K562 (cell line): ENCODE measurements around the gene SP4. TPM values are rescaled to one million over a fixed set of nuclear protein-coding genes. Genes with fewer than 3 reads are reported as not detected.

ENCODE experiments used
- BCL6 ChIP-seq: fragments of 250-450 bp; sonication (Bioruptor Pico); IDR thresholded peaks from 2 replicates; pipeline ENCODE4 v1.4.0; 2020
- CCAR2 ChIP-seq: fragments of 200-400 bp; formaldehyde crosslinking; IDR thresholded peaks from 2 replicates; pipeline ENCODE4 v1.6.1; 2017; ENCODE audit warnings: mild to moderate bottlenecking, low read depth, low read length
- CREBBP ChIP-seq: IDR thresholded peaks from one replicate; pipeline ENCODE4 v1.6.1; 2012; ENCODE audit warnings: low read depth, mild to moderate bottlenecking, control low read depth, inconsistent platforms, low read length
- LCOR ChIP-seq: sonication (generic); formaldehyde crosslinking; IDR thresholded peaks from 2 replicates; pipeline ENCODE4 v1.8.0; 2022; ENCODE audit warnings: mild to moderate bottlenecking, missing genetic modification reagents
- MCM2 ChIP-seq: fragments of 450-650 bp; IDR thresholded peaks from 2 replicates; pipeline ENCODE4 v1.6.1; 2017; ENCODE audit warnings: low read depth, mild to moderate bottlenecking
- SMARCC2 ChIP-seq: fragments of 450-650 bp; IDR thresholded peaks from 2 replicates; pipeline ENCODE4 v1.6.1; 2017; ENCODE audit warnings: antibody characterized with exemption, moderate library complexity, mild to moderate bottlenecking, low read depth
- SMC3 ChIP-seq: conservative IDR thresholded peaks from 2 replicates; pipeline ENCODE4 v1.6.1; 2011; ENCODE audit warnings: low read depth, low read length, improper control_type of control experiment; ENCODE audit not compliant: insufficient read depth
- SNIP1 ChIP-seq: fragments of 450-650 bp; IDR thresholded peaks from 2 replicates; pipeline ENCODE4 v1.7.1; 2017; ENCODE audit warnings: low read depth, mild to moderate bottlenecking
- SRF ChIP-seq, 2 experiments: fragments of 250-450, 450-650 bp in 1 of 2; sonication (Bioruptor Pico) in 1 of 2; sonication (generic) in 1 of 2; formaldehyde crosslinking; IDR thresholded peaks; 2 replicates each; pipeline versions ENCODE4 v1.5.0 to v1.5.1; 2020 to 2022; ENCODE audit warnings: mild to moderate bottlenecking in 1 of 2, missing genetic modification reagents in 1 of 2
- ZNF408 ChIP-seq: fragments of 250-450 bp; sonication (Bioruptor Pico); IDR thresholded peaks from 2 replicates; pipeline ENCODE4 v1.4.0; 2020; ENCODE audit warnings: low read depth, mild to moderate bottlenecking, moderate library complexity
- ZNF57 ChIP-seq: fragments of 450-650 bp; formaldehyde crosslinking; IDR thresholded peaks from 2 replicates; pipeline ENCODE4 v1.4.0; 2020; ENCODE audit warnings: mild to moderate bottlenecking, moderate library complexity
- polyA plus RNA-seq, 8 experiments: library from polyadenylated mRNA; depleted of rRNA in 4 of 8; stranded (reverse) in 5 of 8; unstranded in 3 of 8; fragments of >200 nt; fragmentation: Nextera tagmentation in 2 of 8; fragmentation: Illumina TruSeq in 1 of 8; extraction: Ambion mirVana in 2 of 8; extraction: Trizol in 1 of 8; gene quantifications; 2 replicates each; pipeline versions ENCODE4 v1.2.1 to v1.2.3, GENCODE V29; 2011 to 2014; ENCODE audit warnings: inconsistent platforms in 1 of 8, missing spikeins in 1 of 8
- total RNA-seq, 7 experiments: library from RNA; depleted of rRNA in 6 of 7; stranded (reverse); fragments of >200 nt in 6 of 7; fragmentation: Illumina TruSeq in 2 of 7; extraction: Trizol in 2 of 7; gene quantifications; 2 replicates each; pipeline versions ENCODE4 v1.2.1 to v1.2.3, GENCODE V29; 2011 to 2021; ENCODE audit warnings: low replicate concordance in 1 of 7
- TF ChIP-seq, protein P1 (sequence below): fragments of 250-450 bp; sonication (Bioruptor Pico); IDR thresholded peaks from 2 replicates; pipeline ENCODE4 v1.4.0; 2020
- TF ChIP-seq, protein P2 (sequence below): conservative IDR thresholded peaks from 2 replicates; pipeline ENCODE4 v1.6.1; 2011; ENCODE audit warnings: low read depth, mild to moderate bottlenecking, low read length; ENCODE audit not compliant: control insufficient read depth
- TF ChIP-seq, protein P3 (sequence below): fragments of 450-650 bp; conservative IDR thresholded peaks from 2 replicates; pipeline ENCODE4 v1.6.1; 2016; ENCODE audit warnings: missing genetic modification characterization, low read depth, mild to moderate bottlenecking, missing compliant biosample characterization, moderate library complexity
- TF ChIP-seq, protein P4 (sequence below): fragments of 450-650 bp; formaldehyde crosslinking; IDR thresholded peaks from 2 replicates; pipeline ENCODE4 v1.4.0; 2022; ENCODE audit warnings: missing genetic modification characterization
- TF ChIP-seq, protein P5 (sequence below): sonication (generic); formaldehyde crosslinking; IDR thresholded peaks from 2 replicates; pipeline ENCODE4 v1.8.0; 2022; ENCODE audit warnings: mild to moderate bottlenecking, missing genetic modification reagents

Gene SP4
- total and polyA plus RNA-seq, 9 of the 15 experiments (the other 6 are each of a cell fraction or from before 2014, with no cell fraction given) = 2.4 to 9.4 (median 4.5) TPM

DNA sequence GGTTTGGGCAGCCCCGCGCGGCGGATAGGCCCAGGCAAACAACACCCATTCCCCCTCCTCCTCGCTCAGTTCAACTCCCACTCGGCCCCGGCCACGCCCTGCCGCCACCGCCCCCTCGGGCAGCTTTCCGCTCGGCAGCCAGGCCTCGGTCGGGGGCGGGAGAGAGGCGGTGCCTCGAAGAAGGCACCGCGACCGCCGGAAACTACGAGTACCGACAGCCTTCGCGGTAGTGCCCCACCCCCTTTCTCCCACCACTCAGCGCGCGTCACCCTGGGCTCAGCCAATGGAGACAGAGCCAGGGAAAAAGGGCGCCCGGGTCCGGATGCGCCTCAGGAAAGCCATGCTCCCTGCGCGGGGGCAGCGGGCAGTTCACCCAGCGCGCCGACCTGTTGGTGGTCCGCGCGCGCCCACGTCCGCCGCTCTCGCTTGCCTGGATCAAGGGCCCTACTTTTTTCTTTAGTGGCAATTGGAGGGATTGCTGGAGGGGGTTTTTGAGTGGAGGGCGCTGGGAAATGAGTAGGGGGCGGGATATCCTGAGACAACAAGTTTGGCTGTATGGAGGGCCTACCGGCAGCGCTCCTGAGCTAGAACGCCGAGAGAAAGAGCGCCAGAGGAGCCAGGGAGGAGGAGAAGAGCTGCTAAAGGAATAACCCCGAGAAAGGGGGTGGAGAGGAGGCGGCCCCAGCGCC is 557 bp upstream of the SP4 start (continued):
- TF ChIP-seq, protein P1, sequence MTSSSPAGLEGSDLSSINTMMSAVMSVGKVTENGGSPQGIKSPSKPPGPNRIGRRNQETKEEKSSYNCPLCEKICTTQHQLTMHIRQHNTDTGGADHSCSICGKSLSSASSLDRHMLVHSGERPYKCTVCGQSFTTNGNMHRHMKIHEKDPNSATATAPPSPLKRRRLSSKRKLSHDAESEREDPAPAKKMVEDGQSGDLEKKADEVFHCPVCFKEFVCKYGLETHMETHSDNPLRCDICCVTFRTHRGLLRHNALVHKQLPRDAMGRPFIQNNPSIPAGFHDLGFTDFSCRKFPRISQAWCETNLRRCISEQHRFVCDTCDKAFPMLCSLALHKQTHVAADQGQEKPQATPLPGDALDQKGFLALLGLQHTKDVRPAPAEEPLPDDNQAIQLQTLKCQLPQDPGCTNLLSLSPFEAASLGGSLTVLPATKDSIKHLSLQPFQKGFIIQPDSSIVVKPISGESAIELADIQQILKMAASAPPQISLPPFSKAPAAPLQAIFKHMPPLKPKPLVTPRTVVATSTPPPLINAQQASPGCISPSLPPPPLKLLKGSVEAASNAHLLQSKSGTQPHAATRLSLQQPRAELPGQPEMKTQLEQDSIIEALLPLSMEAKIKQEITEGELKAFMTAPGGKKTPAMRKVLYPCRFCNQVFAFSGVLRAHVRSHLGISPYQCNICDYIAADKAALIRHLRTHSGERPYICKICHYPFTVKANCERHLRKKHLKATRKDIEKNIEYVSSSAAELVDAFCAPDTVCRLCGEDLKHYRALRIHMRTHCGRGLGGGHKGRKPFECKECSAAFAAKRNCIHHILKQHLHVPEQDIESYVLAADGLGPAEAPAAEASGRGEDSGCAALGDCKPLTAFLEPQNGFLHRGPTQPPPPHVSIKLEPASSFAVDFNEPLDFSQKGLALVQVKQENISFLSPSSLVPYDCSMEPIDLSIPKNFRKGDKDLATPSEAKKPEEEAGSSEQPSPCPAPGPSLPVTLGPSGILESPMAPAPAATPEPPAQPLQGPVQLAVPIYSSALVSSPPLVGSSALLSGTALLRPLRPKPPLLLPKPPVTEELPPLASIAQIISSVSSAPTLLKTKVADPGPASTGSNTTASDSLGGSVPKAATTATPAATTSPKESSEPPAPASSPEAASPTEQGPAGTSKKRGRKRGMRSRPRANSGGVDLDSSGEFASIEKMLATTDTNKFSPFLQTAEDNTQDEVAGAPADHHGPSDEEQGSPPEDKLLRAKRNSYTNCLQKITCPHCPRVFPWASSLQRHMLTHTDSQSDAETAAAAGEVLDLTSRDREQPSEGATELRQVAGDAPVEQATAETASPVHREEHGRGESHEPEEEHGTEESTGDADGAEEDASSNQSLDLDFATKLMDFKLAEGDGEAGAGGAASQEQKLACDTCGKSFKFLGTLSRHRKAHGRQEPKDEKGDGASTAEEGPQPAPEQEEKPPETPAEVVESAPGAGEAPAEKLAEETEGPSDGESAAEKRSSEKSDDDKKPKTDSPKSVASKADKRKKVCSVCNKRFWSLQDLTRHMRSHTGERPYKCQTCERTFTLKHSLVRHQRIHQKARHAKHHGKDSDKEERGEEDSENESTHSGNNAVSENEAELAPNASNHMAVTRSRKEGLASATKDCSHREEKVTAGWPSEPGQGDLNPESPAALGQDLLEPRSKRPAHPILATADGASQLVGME = no peak
- TF ChIP-seq CCAR2 (no peak), ZNF408 (CRISPR knock-in tag) (no peak), SRF (CRISPR knock-in tag; IDR thresholded peaks at IDR 0.05) (peak in 1 of 2 experiments; percentile 46; a peak in 1 of 4 replicates), CREBBP (no peak), MCM2 (no peak), LCOR (peak; percentile 61), SNIP1 (no peak), SMARCC2 (no peak), BCL6 (CRISPR knock-in tag) (no peak), SMC3 (no peak), ZNF57 (CRISPR knock-in tag) (no peak)
- TF ChIP-seq, protein P2, sequence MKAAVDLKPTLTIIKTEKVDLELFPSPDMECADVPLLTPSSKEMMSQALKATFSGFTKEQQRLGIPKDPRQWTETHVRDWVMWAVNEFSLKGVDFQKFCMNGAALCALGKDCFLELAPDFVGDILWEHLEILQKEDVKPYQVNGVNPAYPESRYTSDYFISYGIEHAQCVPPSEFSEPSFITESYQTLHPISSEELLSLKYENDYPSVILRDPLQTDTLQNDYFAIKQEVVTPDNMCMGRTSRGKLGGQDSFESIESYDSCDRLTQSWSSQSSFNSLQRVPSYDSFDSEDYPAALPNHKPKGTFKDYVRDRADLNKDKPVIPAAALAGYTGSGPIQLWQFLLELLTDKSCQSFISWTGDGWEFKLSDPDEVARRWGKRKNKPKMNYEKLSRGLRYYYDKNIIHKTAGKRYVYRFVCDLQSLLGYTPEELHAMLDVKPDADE = peak; percentile 65
- TF ChIP-seq, protein P3, sequence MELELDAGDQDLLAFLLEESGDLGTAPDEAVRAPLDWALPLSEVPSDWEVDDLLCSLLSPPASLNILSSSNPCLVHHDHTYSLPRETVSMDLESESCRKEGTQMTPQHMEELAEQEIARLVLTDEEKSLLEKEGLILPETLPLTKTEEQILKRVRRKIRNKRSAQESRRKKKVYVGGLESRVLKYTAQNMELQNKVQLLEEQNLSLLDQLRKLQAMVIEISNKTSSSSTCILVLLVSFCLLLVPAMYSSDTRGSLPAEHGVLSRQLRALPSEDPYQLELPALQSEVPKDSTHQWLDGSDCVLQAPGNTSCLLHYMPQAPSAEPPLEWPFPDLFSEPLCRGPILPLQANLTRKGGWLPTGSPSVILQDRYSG (tag) = no peak
- TF ChIP-seq, protein P4, sequence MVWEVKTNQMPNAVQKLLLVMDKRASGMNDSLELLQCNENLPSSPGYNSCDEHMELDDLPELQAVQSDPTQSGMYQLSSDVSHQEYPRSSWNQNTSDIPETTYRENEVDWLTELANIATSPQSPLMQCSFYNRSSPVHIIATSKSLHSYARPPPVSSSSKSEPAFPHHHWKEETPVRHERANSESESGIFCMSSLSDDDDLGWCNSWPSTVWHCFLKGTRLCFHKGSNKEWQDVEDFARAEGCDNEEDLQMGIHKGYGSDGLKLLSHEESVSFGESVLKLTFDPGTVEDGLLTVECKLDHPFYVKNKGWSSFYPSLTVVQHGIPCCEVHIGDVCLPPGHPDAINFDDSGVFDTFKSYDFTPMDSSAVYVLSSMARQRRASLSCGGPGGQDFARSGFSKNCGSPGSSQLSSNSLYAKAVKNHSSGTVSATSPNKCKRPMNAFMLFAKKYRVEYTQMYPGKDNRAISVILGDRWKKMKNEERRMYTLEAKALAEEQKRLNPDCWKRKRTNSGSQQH (CRISPR knock-in tag) = no peak
- TF ChIP-seq, protein P5, sequence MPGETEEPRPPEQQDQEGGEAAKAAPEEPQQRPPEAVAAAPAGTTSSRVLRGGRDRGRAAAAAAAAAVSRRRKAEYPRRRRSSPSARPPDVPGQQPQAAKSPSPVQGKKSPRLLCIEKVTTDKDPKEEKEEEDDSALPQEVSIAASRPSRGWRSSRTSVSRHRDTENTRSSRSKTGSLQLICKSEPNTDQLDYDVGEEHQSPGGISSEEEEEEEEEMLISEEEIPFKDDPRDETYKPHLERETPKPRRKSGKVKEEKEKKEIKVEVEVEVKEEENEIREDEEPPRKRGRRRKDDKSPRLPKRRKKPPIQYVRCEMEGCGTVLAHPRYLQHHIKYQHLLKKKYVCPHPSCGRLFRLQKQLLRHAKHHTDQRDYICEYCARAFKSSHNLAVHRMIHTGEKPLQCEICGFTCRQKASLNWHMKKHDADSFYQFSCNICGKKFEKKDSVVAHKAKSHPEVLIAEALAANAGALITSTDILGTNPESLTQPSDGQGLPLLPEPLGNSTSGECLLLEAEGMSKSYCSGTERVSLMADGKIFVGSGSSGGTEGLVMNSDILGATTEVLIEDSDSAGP (CRISPR knock-in tag) = no peak
